Transverse colon (tissue), 3 donors: Measurements from ENCODE around the gene DDX27.

Experiments
- EP300 ChIP-seq: sonication (generic); formaldehyde crosslinking; IDR thresholded peaks from one replicate; pipeline ENCODE4 v1.6.1; 2017; ENCODE audit warnings: antibody characterized with exemption, low read depth
- POLR2A ChIP-seq: fragments of 450-650 bp; IDR thresholded peaks from one replicate; pipeline ENCODE4 v1.6.1; 2016; ENCODE audit warnings: antibody characterized with exemption, mild to moderate bottlenecking, moderate library complexity
- TF ChIP-seq, protein P1 (sequence below), 5 experiments: fragments of 200-600 bp in 3 of 5; fragments of 450-650 bp in 2 of 5; sonication (generic) in 3 of 5; IDR thresholded peaks; 1 replicate in 2 of 5; 2 replicates in 3 of 5; pipeline ENCODE4 v1.5.1; 2016 to 2017; ENCODE audit warnings: antibody characterized with exemption in 5 of 5, inconsistent platforms in 3 of 5, mild to moderate bottlenecking in 2 of 5, moderate library complexity in 1 of 5

- no peak for TF ChIP-seq EP300
- TF ChIP-seq, protein P1, sequence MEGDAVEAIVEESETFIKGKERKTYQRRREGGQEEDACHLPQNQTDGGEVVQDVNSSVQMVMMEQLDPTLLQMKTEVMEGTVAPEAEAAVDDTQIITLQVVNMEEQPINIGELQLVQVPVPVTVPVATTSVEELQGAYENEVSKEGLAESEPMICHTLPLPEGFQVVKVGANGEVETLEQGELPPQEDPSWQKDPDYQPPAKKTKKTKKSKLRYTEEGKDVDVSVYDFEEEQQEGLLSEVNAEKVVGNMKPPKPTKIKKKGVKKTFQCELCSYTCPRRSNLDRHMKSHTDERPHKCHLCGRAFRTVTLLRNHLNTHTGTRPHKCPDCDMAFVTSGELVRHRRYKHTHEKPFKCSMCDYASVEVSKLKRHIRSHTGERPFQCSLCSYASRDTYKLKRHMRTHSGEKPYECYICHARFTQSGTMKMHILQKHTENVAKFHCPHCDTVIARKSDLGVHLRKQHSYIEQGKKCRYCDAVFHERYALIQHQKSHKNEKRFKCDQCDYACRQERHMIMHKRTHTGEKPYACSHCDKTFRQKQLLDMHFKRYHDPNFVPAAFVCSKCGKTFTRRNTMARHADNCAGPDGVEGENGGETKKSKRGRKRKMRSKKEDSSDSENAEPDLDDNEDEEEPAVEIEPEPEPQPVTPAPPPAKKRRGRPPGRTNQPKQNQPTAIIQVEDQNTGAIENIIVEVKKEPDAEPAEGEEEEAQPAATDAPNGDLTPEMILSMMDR (IDR thresholded peaks at IDR 0.05): no peak
- TF ChIP-seq POLR2A: no peak
Measured at GRCh38 chr20:49284818-49285217, 65.6 kb downstream of the DDX27 start.
